H9 (cell line): ENCODE data around the gene GGPS1. TPM values are rescaled to one million over a fixed set of nuclear protein-coding genes. Genes with fewer than 3 reads are reported as not detected.
A peak's percentile ranks its signal among the peaks of the same experiment; 100 is the strongest.

Experiments used
- DNase-seq: peaks from one replicate; pipeline ENCODE4 v3.0.0-alpha.2; 2017
- H2AFZ ChIP-seq: one replicate; pipeline ENCODE4 v1.6.1; 2013; ENCODE audit warnings: mild to moderate bottlenecking, low read length, control low read depth, moderate library complexity
- H2AK5ac ChIP-seq: 2 replicates; pipeline ENCODE4 v1.6.1; 2013; ENCODE audit warnings: low read length, control low read depth, mixed read lengths; ENCODE audit not compliant: insufficient read length
- H2BK120ac ChIP-seq: one replicate; pipeline ENCODE4 v1.6.1; 2013; ENCODE audit warnings: low read depth, mild to moderate bottlenecking, low read length, control low read depth, inconsistent platforms; ENCODE audit not compliant: poor library complexity, severe bottlenecking
- H2BK12ac ChIP-seq: 2 replicates; pipeline ENCODE4 v1.6.1; 2013; ENCODE audit warnings: low read length, control low read depth, mixed read lengths, low read depth; ENCODE audit not compliant: insufficient read length
- H2BK15ac ChIP-seq: 2 replicates; pipeline ENCODE4 v1.6.1; 2013; ENCODE audit warnings: low read depth, low read length, control low read depth
- H2BK20ac ChIP-seq: one replicate; pipeline ENCODE4 v1.6.1; 2013; ENCODE audit warnings: low read depth, mild to moderate bottlenecking, low read length, control low read depth, inconsistent platforms; ENCODE audit not compliant: poor library complexity, severe bottlenecking
- H2BK5ac ChIP-seq: 2 replicates; pipeline ENCODE4 v1.6.1; 2013; ENCODE audit warnings: low read length, control low read depth, mixed read lengths; ENCODE audit not compliant: insufficient read length
- H3K14ac ChIP-seq: 2 replicates; pipeline ENCODE4 v1.6.1; 2013; ENCODE audit warnings: low read length, control low read depth; ENCODE audit not compliant: insufficient read depth
- H3K18ac ChIP-seq: 2 replicates; pipeline ENCODE4 v1.6.1; 2013; ENCODE audit warnings: low read depth, mild to moderate bottlenecking, mixed read lengths, low read length, control low read depth; ENCODE audit not compliant: insufficient read length
- H3K23ac ChIP-seq: 2 replicates; pipeline ENCODE4 v1.6.1; 2013; ENCODE audit warnings: low read length, control low read depth, mixed read lengths, low read depth; ENCODE audit not compliant: insufficient read length
- H3K23me2 ChIP-seq: 2 replicates; pipeline ENCODE4 v1.6.1; 2013; ENCODE audit warnings: low read depth, mild to moderate bottlenecking, mixed read lengths, low read length, control low read depth; ENCODE audit not compliant: insufficient read length, poor library complexity, severe bottlenecking
- H3K27ac ChIP-seq: 2 replicates; pipeline ENCODE4 v1.5.1; 2013; ENCODE audit warnings: low read length, control low read depth, mixed read lengths, low read depth; ENCODE audit not compliant: insufficient read length
- H3K27me3 ChIP-seq: 2 replicates; pipeline ENCODE4 v1.6.1; 2013; ENCODE audit warnings: low read length, control low read depth, inconsistent platforms; ENCODE audit not compliant: insufficient read depth
- H3K4ac ChIP-seq: 2 replicates; pipeline ENCODE4 v1.6.1; 2013; ENCODE audit warnings: low read depth, mild to moderate bottlenecking, control low read depth, inconsistent platforms, low read length, moderate library complexity
- H3K4me1 ChIP-seq: 2 replicates; pipeline ENCODE4 v1.6.1; 2013; ENCODE audit warnings: low read length, control low read depth, inconsistent platforms; ENCODE audit not compliant: insufficient read depth
- H3K4me2 ChIP-seq: 2 replicates; pipeline ENCODE4 v1.6.1; 2013; ENCODE audit warnings: low read length, control low read depth, mixed read lengths; ENCODE audit not compliant: insufficient read length, insufficient read depth
- H3K56ac ChIP-seq: 2 replicates; pipeline ENCODE4 v1.6.1; 2013; ENCODE audit warnings: low read depth, mild to moderate bottlenecking, mixed read lengths, low read length, control low read depth; ENCODE audit not compliant: insufficient read length
- H3K79me1 ChIP-seq: 2 replicates; pipeline ENCODE4 v1.6.1; 2013; ENCODE audit warnings: low read depth, mild to moderate bottlenecking, moderate library complexity, low read length, control low read depth, inconsistent platforms; ENCODE audit not compliant: insufficient read depth, poor library complexity, severe bottlenecking
- H3K79me2 ChIP-seq: 2 replicates; pipeline ENCODE4 v1.6.1; 2013; ENCODE audit warnings: low read length, control low read depth, inconsistent platforms; ENCODE audit not compliant: insufficient read depth
- H3K9ac ChIP-seq: 2 replicates; pipeline ENCODE4 v1.6.1; 2013; ENCODE audit warnings: low read length, control low read depth, mixed read lengths; ENCODE audit not compliant: insufficient read length; ENCODE audit errors: extremely low read depth
- H3K9me3 ChIP-seq: one replicate; pipeline ENCODE4 v1.6.1; 2013; ENCODE audit warnings: low read depth, low read length, inconsistent platforms; ENCODE audit not compliant: control insufficient read depth
- H3T11ph ChIP-seq: one replicate; pipeline ENCODE4 v1.6.1; 2013; ENCODE audit warnings: mild to moderate bottlenecking, low read length, control low read depth, inconsistent platforms
- H4K20me1 ChIP-seq: one replicate; pipeline ENCODE4 v1.6.1; 2013; ENCODE audit not compliant: control insufficient read depth, insufficient read length, insufficient read depth
- H4K5ac ChIP-seq: 2 replicates; pipeline ENCODE4 v1.6.1; 2013; ENCODE audit warnings: low read depth, mild to moderate bottlenecking, mixed read lengths, low read length, control low read depth; ENCODE audit not compliant: insufficient read length
- H4K8ac ChIP-seq: replicated peaks from 2 replicates; pipeline ENCODE4 v1.6.1; 2013; ENCODE audit warnings: low read length, control low read depth, mixed read lengths, low read depth; ENCODE audit not compliant: insufficient read length
- H4K91ac ChIP-seq: 2 replicates; pipeline ENCODE4 v1.6.1; 2013; ENCODE audit warnings: low read depth, mild to moderate bottlenecking, moderate library complexity, mixed read lengths, low read length, control low read depth; ENCODE audit not compliant: insufficient read length
- H3K27ac Mint-ChIP-seq, 3 experiments: 2 replicates in 2 of 3; 3 replicates in 1 of 3; pipeline ENCODE4 v1.8.0; 2020 to 2021; ENCODE audit warnings: mixed read lengths in 3 of 3, mild to moderate bottlenecking in 1 of 3, moderate library complexity in 1 of 3
- H3K27me3 Mint-ChIP-seq: 2 replicates; pipeline ENCODE4 v1.8.0; 2021; ENCODE audit warnings: low read depth, mild to moderate bottlenecking, moderate library complexity, mixed read lengths
- H3K36me3 Mint-ChIP-seq, 3 experiments: 2 replicates in 2 of 3; 3 replicates in 1 of 3; pipeline ENCODE4 v1.8.0; 2020 to 2021; ENCODE audit warnings: low read depth in 3 of 3, mixed read lengths in 3 of 3; ENCODE audit not compliant: insufficient read depth in 1 of 3
- H3K4me1 Mint-ChIP-seq, 2 experiments: 2 replicates each; pipeline ENCODE4 v1.8.0; 2020; ENCODE audit warnings: mixed read lengths in 2 of 2
- H3K4me3 Mint-ChIP-seq, 2 experiments: 2 replicates in 1 of 2; 3 replicates in 1 of 2; pipeline ENCODE4 v1.8.0; 2020 to 2021; ENCODE audit warnings: mild to moderate bottlenecking in 2 of 2, mixed read lengths in 2 of 2, moderate library complexity in 1 of 2
- H3K9me3 Mint-ChIP-seq, 2 experiments: 2 replicates in 1 of 2; 3 replicates in 1 of 2; pipeline ENCODE4 v1.8.0; 2020; ENCODE audit warnings: mild to moderate bottlenecking in 2 of 2, mixed read lengths in 2 of 2, moderate library complexity in 1 of 2
- CTCF ChIP-seq: fragments of 200-600 bp; sonication (generic); conservative IDR thresholded peaks from 3 replicates; pipeline ENCODE4 v1.8.0; 2021; ENCODE audit warnings: antibody characterized with exemption, mild to moderate bottlenecking
- WGBS: extraction: QIAGEN DNeasy Blood & Tissue Kit; methylation state at CpG from one replicate; pipeline ENCODE4 v1.1.7; 2013; ENCODE audit warnings: missing lambda C conversion rate, low lambda C conversion rate, mixed read lengths; ENCODE audit not compliant: insufficient read length; ENCODE audit errors: extremely low coverage; 5-methylcytosine and 5-hydroxymethylcytosine counted together
- total RNA-seq: library from RNA; stranded (reverse); gene quantifications from 2 replicates; pipeline ENCODE4 v1.2.1, GENCODE V29; 2021

GGPS1 gene
- total RNA-seq, 1 experiment from 2014 or later, result 44.7 TPM

- H3K27me3 ChIP-seq, result no peaks in the 10 kb centered on the region
- no peak overlapping the region for H3K14ac ChIP-seq
- no peak overlapping the region for H3K56ac ChIP-seq
- no peaks in the 10 kb centered on the region for H3K23me2 ChIP-seq
- peaks cover 8 to 15% of the 10 kb centered on the region in 2 experiments for H3K9me3 Mint-ChIP-seq
- H2BK15ac ChIP-seq, result no peak overlapping the region
- no peaks in the 10 kb centered on the region; the same call in 1 of the 2 replicates for H3K4me1 ChIP-seq
- H2BK5ac ChIP-seq, result no peak overlapping the region
- no peak overlapping the region for H2BK20ac ChIP-seq
- H3K4me1 Mint-ChIP-seq, result peaks cover 16 to 26% of the 10 kb centered on the region in 2 experiments
- H2BK12ac ChIP-seq, result no peak overlapping the region
- H3K4ac ChIP-seq, result no peak overlapping the region
- H4K91ac ChIP-seq, result no peak overlapping the region
- no peak overlapping the region for H2AK5ac ChIP-seq
- H2AFZ ChIP-seq, result no peak overlapping the region
- no peaks in the 10 kb centered on the region for H4K20me1 ChIP-seq
- no peaks in the 10 kb centered on the region for H3K27me3 Mint-ChIP-seq
- H2BK120ac ChIP-seq, result no peak overlapping the region
- no CpG with 5 or more reads among the region's 4 CpGs for WGBS
- H4K5ac ChIP-seq, result no peak overlapping the region
- no peak for TF ChIP-seq CTCF
- H3K27ac ChIP-seq, result no peak overlapping the region
- no peak overlapping the region for H3T11ph ChIP-seq
- H3K4me2 ChIP-seq, result no peak overlapping the region
- H3K23ac ChIP-seq, result no peak overlapping the region
- H3K4me3 Mint-ChIP-seq, result no peak overlapping the region
- no peaks in the 10 kb centered on the region for H3K79me1 ChIP-seq
- peak overlapping the region in 2 of 3 experiments; percentile 8 to 77; a peak in 3 of 7 replicates for H3K27ac Mint-ChIP-seq
- H3K18ac ChIP-seq, result no peak overlapping the region
- H3K9ac ChIP-seq, result no peak overlapping the region
- H3K9me3 ChIP-seq, result no peaks in the 10 kb centered on the region
- peaks cover 30% of the 10 kb centered on the region; the same call in 1 of the 2 replicates for H3K79me2 ChIP-seq
- no peak for DNase-seq
- peaks cover 8 to 16% (median 10%) of the 10 kb centered on the region in 3 experiments for H3K36me3 Mint-ChIP-seq
- no peak overlapping the region for H4K8ac ChIP-seq
These were observed 35.6 kb upstream of the GGPS1 start for GRCh38 chr1:235292790-235293189.
